GM21390 (cell line): ENCODE data around the gene RNF157.

Experiments used
- ATAC-seq: cut with Tn5 transposase; IDR thresholded peaks from one replicate; pipeline ENCODE4 v1.9.1; 2021; ENCODE audit not compliant: unreplicated experiment

RNF157 gene

DNA sequence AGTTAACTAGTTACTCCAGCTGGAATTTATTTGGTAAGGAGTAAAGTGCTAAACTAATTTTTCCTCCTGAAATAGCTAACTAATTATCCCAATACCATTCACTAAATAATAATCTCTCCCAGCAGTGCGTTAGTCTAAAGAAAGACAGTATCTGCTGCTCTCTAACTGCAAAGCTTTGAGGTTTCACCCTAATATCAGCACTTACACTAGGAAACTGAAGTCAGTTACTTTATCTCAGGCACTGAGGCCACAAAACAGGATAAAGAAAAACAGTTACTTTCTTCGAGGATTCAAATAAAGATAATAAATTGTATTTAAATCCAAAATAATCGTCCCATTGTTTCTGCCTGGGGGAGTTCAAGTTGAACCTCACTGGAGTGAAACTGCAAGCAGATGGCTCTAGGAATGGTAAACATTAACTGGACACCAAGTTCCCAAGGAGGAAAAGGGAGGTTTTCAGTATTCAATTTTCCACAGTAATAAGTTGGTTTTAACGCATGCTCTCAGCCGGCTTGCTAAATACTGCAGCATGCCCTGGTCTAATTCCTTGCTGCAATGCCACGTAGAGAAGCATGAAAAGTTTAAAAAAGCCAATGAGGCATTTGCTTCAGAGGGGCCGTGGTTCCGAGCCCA lies 79.3 kb downstream of the RNF157 start:
- ATAC-seq: no peak

DNA sequence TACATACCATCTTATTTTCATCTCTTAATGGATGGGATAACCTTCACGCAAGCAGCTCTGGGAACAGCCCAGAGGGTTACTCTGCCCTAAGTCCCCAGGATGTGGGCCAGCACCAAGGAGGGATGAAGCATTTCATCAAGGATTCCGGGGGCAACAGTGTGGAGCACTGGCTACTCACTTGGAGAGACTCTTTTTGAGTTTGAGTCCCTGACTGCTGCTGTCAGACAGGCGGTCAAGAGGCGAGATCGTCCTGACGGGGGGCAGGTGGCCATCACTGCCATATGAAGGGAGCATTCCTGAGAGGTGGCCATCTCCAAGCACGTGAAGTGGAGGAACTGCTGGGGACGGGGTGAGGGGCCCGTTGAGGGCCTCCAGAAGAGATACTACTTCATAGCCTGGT lies 81.1 kb downstream of the RNF157 start:
- ATAC-seq: no peak

DNA sequence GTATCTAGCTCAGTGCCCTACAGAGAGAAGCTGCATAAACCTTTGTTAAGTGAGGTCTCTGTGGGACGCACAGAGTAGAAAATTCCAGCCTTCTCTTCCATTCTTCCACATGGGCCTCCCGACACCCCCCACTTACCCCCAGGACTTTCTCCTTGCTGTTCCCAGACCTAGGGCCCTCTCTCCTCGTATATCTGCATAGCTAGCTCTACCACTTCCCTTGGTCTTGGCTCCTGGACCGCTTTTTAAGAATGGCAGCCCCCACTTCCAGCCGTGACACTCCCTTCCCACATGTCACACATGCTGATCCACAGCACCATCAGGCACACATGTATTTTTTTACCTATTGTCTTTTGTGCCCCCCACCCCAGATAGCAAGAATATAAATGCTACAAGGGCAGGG lies 82.5 kb downstream of the RNF157 start:
- no peak for ATAC-seq

DNA sequence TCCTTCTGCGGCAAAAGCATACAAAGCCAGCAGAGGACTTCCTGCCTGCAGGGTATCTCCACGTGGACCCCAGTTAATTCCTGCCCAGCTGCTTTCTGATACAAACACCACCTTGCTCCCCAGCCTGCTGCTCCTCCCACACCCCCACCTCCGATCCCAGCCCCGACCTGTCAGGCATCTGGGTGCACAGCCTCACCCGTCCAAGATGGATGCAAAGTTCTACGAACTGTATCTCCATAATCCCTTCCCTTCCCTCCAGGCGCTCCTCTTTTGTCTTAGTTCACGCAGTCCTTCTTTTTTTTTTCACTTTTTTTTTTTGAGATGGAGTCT lies 83.7 kb downstream of the RNF157 start:
- no peak for ATAC-seq

DNA sequence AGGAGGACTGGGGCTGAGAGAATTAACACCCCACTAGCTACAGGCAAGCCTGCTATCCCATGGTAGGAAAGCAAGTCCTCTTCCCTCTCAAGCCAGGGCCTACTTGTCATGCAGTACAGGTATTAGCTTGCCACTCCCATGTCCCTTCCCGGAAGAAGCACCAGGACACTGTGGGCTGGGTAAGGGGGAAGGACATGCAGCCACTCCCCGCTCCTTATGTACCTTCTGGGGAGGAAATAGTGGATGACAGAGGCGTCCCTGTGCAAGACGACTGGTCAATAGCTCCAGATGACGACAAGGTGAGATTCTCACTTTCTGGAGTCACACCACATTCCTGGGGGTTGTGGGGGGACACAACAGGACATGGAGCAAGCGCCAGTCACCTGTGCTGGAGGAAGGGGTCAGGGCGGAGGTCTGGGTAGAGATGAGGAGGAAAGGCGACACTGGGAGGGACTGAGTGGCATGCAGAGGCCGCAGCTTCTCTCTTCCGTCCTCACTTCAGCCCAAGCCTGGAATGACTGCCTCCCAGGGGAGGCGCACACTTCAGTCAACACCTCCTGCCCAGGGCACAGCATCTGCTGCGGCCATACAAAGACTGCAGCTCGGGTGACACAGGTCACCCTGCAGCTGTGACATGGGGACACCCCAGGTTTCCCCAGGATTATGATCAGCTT lies 84.2 kb downstream of the RNF157 start:
- no peak for ATAC-seq

DNA sequence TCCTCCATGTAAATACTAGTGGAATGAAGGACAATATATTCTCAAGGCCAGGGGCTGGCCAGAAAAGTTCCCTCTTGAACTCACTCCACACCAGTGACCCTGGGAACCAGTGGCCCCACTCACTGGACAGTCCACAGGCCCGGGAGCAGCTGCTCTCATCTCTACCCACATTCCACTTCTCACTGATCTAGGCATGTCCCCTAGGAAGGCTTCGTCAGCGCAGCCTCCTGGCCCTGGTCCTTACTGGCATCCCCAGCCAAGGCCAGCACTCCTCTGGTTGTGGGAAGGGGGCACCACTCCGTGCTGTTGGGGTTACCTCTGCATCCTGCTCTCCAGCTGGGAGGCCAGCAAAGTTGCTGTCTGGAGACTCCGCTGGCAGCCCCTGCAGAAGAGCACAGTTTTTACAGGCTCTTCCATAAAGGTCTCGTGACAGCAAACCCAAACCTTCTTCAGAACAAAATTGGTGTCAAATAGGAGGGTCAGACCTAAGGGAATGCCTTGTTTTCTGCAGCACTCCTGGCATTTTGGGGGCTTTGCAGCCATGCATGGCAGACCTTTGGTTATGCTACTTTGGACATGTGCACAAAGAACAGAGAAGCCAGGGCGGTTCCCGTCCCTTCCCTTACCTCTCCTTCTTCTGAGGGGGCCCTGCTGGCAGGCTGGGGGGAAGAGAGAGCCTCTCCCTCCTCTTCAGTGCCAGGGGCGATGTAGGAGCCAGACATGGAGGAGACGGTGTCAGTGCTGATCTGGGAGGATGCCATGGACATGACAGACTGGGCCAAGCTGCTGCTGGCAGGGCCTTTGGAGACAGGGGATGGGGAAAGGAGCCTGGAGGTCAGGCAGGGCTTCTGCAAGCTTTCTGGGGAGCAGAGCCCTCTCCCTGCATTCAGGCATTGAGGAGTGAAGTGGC lies 85.1 kb downstream of the RNF157 start:
- no peak for ATAC-seq

DNA sequence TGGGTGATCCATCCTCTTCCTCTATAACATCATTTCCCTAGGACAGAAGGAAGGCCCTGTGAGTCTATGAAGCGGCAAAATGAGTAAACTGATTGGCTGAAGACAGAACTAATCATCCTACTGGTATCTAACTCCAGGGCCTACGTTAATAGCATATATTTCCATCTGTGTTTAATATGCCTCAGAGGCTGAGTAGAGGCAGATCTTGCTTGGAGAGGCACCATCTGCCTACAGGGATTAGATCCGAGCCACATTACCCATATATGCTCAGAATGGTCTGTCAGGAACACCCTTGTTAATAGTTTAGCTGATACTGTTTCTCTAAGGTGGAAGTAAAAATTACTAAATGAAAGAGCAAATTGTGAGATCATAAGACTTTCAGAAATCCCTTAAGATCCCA lies 86.0 kb downstream of the RNF157 start:
- no peak for ATAC-seq

DNA sequence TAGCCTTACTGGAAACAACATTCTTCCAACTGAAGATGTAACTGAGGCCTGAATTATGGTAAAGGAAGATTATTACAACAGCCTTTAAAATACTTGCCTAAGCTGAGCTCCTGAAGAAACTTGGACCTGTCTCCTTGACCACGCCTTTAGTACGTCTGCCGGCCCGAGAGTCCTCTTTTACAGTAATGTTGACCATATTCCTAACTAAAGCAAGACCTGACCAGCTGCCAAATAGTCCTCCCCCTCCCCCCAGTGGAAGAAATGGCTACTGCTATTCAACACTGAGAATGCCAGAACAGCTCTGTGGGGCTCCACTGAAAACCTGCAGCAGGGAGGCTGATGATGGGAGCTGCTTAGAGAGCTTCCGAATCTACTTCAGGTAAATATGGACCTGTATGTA lies 86.7 kb downstream of the RNF157 start:
- no peak for ATAC-seq

DNA sequence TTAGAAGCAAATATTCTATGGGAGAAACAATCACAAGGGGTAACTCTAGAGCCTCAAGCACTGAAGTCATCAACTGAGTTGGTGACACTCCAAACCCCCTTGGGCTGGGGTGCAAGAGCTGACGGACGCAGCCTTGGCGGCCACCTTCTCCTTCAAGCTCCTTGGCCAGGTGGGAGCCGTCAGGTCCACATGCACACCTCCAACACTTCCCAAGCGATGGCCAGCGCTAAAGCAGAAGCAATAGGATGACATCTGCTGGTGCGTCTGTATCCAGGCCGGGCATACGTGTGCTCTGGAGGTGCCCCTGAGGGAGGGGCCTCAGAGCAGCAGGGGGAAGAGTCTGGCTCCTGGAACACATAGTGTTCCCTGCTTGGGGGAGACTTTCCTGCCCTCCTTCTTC lies 87.1 kb downstream of the RNF157 start:
- no peak for ATAC-seq

DNA sequence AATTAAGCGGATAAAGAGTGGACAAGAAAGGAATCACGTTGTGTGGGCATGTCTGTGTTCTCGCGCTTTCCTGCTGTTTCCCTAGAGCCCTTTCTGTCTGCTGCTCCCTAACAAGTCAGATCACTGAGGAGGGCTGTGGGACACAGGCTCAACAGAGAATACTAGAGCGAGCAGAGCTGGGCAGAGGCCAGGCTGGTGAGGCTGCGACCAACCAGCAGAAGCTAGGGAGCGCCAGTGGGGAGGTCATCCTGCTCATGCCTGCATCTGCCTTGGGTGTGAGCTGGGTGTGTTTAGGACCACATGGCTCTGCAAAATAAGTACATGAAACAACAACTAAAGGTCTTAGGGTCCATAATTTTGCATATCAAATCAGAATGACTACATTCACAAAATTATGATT lies 87.7 kb downstream of the RNF157 start:
- ATAC-seq: no peak

DNA sequence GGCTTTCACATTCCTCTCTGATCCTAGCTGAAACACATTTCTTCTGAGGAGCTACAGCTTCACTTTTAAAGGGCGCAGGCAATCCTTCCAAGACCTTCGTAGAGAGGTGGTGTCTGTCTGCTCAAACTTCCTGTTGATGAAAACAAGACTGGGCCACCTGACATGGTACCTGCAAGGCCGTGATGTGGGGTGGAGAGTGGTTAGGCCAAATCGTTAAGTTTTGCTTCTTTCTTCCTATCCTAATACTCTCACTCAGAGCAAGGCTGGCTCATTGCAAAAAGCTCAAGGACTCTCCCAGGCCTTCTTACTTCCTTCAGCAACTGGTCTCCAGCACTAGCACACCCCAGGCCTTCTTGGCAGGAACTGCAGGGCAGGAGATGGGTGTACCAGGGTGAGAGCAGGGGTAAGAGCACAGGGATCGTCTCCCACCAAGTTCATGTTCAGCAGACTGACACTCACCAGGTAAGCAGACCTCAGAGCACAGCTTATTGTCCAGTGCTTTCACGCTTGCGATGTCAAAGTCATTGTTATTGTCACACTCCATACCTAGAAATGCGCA lies 88.3 kb downstream of the RNF157 start:
- no peak for ATAC-seq

DNA sequence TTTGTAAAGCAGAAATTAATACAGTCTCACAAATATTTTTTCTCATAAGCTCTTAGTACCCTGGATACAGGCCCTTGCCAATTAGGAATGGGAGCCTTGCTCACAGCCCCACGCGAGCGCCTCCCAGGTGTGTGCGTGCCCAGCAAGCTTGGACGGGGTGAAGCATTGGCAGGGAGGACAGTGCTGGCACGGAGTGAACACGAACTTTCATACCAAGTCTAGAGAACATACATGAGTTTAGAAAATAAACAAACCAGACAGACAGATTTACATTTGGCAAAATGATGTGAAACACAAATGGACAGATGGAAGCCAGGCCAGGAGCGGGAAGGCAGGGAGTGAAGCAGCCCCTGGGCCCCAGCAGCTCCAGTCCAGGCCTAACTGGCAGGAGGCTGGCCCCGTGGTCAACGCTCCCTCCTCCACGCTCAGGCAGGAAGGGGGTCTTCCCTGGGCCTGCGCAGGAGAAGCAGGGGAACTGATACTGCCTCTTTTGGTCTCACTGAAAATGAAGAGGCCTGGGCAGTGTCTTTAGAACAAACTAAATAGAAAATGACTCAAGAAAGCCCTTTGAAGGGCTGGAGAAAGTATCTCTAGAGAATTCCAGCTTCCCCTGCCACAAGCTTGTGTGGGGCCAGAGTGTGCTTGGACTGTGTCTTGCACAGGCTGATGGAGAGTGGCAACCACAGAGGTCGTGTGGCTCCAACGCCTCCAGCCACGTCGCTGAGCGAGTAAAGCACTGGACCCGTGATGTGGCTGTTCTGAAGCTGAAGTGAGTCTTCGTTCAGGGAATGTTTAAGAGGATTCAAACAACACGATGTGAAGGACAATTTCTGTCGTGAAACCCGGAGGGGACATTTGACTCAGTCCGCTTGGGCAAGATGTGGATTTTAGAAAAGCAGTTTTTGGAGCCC lies 89.3 kb downstream of the RNF157 start:
- no peak for ATAC-seq

DNA sequence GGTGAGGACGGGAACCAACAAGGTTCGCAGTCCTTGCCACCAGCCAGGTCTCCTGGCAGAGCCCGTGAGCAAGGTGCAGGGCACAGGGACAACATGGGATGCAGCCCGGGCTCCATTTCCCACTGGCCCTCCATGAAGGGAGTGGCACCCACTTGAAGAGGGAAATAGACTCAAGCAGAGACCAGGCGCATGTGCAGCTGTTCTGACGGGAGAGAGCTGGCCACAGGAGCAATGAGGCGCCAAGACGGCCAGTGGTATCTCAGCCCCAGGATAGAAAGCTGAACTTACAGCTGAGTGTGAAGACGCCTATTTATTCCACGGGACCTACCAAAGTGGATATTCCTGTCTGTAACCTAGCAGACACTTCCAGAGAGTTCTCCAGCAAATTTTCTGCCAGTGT lies 91.1 kb downstream of the RNF157 start:
- no peak for ATAC-seq

DNA sequence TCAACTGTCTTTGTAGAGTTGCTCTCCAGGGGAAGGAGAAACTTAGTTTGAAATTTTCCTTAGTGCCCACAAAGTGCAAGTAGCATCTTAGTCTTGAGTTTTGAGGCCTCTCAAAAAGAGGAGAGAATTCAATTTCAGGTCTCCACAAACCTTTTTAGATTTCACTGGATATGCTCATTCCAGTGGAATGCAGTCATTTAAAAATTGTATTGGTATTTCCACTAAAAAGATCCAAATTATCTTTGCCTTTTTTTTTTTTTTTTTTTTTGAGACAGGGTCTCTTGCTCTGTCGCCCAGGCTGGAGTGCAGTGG lies 92.3 kb downstream of the RNF157 start:
- no peak for ATAC-seq

DNA sequence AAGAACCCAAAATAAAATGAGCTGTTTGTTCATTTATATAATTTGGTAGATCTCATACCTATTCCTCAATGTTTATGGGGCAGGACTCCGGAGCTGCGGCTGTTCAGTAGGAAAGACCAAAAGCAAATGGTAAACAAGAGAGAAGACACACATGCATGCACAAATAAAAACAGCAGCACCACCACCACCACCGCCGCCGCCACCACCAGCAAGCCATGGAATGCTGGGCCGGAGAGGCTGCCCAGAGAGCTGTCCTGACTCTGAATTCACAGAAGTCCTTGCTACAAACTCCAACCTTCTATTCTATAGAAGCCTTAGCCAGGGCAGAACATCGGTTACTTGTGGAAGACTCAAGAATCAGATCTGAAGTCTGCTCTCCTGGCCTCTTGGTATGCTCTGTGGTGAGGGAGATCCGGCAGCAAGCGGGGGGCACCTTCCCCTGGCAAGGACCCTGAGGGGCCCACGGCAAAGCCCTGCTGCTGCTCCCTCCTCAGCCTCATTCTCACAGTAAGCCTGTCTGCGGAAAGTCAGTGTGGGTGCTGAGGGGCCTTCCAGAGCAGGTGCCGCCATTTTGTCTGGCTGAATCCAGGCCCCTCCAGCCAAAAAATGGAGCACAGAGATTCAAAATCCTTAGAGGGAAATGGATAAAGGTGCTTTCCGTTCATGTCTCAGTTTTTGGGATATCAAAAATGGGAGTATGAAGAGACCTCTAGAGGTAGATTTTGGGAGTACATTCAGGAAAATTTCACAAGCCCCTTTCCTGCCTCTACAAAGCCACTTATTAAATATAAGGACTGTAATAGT lies 92.9 kb downstream of the RNF157 start:
- ATAC-seq: no peak

DNA sequence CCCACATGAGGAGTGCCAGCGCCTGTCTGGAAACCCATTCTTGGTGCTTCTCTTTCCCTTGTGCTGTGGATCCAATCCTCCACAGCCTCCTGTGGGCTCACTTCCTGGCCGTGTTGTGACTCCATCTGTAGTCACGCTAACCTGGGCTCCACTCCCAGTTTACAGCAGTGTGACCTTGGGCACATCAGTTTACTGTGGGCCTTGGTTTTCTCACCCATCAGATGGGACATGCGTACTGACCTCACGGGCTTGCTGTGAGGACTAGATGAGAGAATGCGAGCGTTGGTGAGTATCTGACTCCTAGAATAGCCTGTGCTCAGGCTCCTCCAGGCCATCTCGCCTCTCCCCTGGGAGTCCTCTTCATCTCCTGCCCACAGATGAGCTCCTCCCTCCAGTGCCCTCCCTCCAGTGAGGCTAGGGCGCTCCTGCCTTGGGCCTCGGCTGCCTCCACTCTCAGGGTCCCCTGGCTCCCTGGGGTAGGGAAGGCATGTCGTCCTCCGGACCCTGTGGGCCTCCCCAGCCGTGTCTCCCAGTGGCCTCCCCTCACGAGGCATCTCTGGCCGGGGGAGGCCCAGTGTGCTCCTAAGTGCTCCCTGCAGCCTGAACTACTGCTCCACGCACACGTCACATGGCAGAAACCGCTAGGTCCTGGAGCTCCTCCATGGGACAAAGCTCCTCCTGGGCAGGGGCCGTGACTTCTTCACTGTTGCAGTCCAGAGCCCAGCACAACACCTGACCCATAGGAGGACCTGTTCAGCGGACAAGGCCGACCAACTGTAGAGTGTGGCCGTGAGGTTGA lies 94.0 kb downstream of the RNF157 start:
- ATAC-seq: no peak

DNA sequence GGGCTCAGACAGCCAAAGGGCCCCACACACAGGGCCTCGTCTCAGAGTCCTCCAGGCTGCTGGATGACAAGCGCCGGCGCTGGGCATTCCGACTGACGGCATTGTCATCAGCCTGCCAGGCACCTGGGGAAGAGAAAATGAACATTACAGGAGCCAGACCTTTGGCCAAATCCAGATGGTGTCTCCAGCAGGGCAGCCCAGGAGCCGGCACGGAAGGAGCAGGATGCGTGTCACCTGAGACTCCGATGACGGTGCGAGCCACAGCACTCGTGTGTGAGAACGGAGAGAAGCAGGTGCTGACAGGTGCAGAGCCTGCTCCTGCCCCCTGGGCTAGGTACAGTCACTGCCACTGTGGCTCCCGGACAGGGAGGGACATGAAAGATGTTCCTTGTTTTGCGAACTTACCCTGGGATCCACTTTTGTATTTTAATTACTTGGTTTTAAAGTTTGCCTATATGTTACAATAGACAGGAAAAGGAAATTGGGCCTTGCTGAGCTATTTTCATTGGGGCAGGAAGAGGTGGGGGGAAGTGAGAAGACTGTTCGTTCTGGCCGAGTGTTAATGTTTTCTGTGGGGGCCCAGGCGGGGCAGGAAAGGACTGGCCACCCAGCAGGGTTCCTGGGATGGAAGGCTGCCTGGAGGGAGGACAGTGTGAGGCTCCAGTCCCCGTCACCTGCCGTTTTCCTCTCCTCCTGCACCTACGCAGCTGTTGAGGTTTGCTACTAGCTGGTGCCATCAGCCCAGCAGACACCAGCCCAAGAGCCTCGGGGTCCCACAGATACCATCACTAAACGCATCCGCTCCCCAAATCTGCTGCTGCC lies 94.9 kb downstream of the RNF157 start:
- ATAC-seq: no peak

DNA sequence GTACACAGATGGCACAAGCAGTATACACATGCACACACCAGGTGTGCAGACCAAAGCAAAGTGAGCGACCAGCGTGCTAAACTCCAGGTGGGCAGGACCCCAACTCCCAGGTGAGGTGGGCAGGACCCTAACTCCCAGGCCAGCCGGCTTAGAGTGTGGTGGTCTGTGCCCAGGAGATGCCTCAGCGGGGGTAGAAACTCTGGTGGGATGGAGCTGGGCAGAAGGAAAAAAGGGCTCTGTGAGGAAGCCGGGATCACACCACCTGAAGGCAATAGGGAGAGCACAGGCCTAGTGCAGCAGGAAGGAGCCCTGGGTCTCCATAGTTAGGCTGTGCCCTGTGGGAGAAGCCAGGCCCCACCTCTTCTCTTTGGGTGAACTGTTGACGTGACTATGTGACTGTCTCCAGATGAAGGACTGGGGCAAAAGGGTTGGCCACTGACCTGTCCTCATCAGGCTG lies 97.7 kb downstream of the RNF157 start:
- no peak for ATAC-seq
